Effector memory CD4-positive, alpha-beta T cell (primary cell): ENCODE data around the gene TRHDE.

Experiments
- DNase-seq, 3 donors: peaks; one replicate each; pipeline ENCODE4 v3.0.0-alpha.2; 2020
- H3K27ac ChIP-seq: 2 replicates; pipeline ENCODE4 v1.7.0; 2013; ENCODE audit warnings: mild to moderate bottlenecking, low read length, moderate library complexity; ENCODE audit not compliant: insufficient read depth, poor library complexity, severe bottlenecking
- H3K27me3 ChIP-seq: replicated peaks from 2 replicates; pipeline ENCODE4 v1.7.0; 2013; ENCODE audit warnings: mild to moderate bottlenecking, low read length; ENCODE audit not compliant: insufficient read depth, control insufficient read depth, poor library complexity, severe bottlenecking
- H3K36me3 ChIP-seq: 2 replicates; pipeline ENCODE4 v1.7.0; 2013; ENCODE audit warnings: mild to moderate bottlenecking, low read length, moderate library complexity; ENCODE audit not compliant: control insufficient read depth, insufficient read depth
- H3K4me1 ChIP-seq: 2 replicates; pipeline ENCODE4 v1.7.0; 2013; ENCODE audit warnings: low read length, mild to moderate bottlenecking; ENCODE audit not compliant: control insufficient read depth, insufficient read depth, poor library complexity, severe bottlenecking
- H3K4me3 ChIP-seq: 2 replicates; pipeline ENCODE4 v1.7.0; 2013; ENCODE audit warnings: low read length, low read depth, mild to moderate bottlenecking; ENCODE audit not compliant: insufficient read depth, poor library complexity, severe bottlenecking
- H3K9me3 ChIP-seq: 2 replicates; pipeline ENCODE4 v1.7.0; 2013; ENCODE audit warnings: mild to moderate bottlenecking, low read length, moderate library complexity; ENCODE audit not compliant: control insufficient read depth

TRHDE gene

DNA sequence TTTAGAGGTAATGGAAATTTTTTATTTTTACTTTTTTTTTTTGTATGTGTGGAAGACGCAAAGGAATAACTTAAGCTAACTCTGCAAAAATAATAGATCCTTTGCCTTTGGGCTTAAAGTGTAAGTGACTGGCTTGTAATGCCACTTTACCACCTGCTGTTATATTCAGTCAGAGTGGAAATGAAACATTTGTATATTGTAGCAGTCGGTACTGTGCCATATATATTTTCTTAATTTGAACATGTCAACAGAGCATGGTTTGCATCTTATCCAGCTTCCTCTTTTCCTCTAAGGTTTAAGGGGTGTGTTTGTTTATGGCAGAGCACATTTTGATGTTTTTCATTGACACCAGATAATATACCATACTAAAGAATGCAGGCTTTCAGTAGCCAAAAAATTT is 176.6 kb downstream of the TRHDE start:
- Histone ChIP-seq H3K27me3 (no peaks in the 10 kb centered on the region), H3K9me3 (no peaks in the 10 kb centered on the region), H3K4me1 (no peaks in the 10 kb centered on the region), H3K27ac (no peak overlapping the region), H3K36me3 (no peaks in the 10 kb centered on the region), H3K4me3 (no peak overlapping the region)
- no peak for DNase-seq

DNA sequence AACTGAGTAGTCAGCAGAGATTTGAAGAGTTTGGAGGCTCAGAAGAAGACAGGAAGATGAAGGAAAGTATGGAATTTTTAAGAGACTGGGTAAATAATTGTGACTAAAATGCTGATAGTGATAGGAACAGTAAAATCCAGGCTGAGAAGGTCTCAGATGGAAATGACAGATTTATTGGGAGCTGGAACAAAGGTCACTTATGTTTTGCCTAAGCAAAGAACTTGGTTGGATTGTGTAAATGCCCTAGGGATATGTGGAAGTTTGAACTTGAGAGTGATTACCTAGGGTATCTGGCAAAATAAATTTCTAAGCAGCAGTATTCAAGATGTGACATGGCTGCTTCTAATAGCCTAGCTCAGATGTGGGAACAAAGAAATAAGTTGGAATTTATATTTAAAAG is 180.9 kb downstream of the TRHDE start:
- no peak overlapping the region for H3K4me3 ChIP-seq

DNA sequence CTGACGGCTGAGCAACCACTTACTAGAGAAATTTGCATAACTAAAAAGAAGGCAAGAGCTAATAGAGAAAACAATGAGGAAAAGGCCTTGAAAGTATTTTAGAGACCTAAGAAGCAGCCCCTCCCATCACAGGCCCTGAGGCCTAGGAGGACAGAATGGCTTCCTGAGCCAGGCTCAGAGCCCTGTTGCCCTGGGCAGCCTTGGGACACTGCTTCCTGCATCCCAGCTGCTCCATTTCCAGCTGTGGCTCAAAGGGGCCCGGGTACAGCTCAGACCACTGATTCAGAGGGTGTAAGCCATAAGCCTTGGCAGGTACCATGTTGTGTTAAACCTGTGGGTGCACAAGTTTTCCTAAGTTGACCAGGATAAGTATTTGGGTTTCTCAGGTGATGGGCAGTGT is 181.4 kb downstream of the TRHDE start:
- Histone ChIP-seq H3K36me3 (no peaks in the 10 kb centered on the region), H3K9me3 (no peaks in the 10 kb centered on the region), H3K27ac (no peak overlapping the region), H3K4me3 (no peak overlapping the region), H3K4me1 (no peaks in the 10 kb centered on the region), H3K27me3 (no peaks in the 10 kb centered on the region)
- DNase-seq, result no peak

More for the DNA sequence above, 180.9 kb downstream of the TRHDE start:
- H3K36me3 ChIP-seq, result no peaks in the 10 kb centered on the region
- DNase-seq, result no peak
- H3K9me3 ChIP-seq, result no peaks in the 10 kb centered on the region
- no peak overlapping the region for H3K27ac ChIP-seq
- no peaks in the 10 kb centered on the region for H3K27me3 ChIP-seq
- no peaks in the 10 kb centered on the region for H3K4me1 ChIP-seq

DNA sequence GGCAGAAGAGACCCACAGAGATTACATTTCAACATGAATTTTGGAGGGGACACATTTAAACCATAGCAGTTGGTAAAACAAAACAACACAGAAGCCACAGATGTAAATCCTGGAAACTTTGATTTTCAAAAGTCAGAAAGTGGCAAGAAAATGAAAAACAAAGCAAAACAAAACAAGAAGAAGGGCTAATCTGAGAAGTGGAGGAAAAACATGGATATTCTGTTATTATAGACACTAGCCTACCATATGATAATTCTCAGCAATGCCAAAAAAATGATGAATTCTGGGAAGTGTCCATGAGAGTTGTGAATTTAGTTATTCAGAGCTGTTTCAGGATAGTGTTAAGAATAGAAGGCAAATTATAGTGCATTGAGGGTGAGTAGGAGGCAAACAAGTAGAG is 192.3 kb downstream of the TRHDE start:
- H3K4me1 ChIP-seq, result no peaks in the 10 kb centered on the region
- DNase-seq, result no peak
- H3K27ac ChIP-seq, result no peak overlapping the region
- H3K9me3 ChIP-seq, result no peaks in the 10 kb centered on the region
- H3K27me3 ChIP-seq, result no peaks in the 10 kb centered on the region
- no peaks in the 10 kb centered on the region for H3K36me3 ChIP-seq
- no peak overlapping the region for H3K4me3 ChIP-seq

DNA sequence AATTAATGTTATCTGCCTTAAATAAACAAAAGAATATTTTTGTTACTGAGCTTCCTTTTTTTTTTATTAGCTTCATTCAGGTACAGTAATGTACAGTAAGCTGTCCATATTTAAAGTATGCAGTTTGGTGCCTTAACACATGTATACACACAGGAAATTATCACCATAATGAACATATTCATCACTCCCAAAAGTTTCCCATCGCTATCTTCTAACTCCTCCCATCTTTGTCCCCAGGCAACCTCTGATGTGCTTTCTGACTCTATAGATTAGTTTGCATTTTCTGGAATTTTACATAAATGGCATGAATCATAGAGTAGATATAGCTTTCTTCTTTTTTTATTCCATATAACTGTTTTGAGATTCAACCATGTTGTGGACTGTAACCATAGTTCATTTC is 193.0 kb downstream of the TRHDE start:
- no peaks in the 10 kb centered on the region for H3K27me3 ChIP-seq
- no peaks in the 10 kb centered on the region for H3K36me3 ChIP-seq
- no peaks in the 10 kb centered on the region for H3K9me3 ChIP-seq
- no peak for DNase-seq
- no peak overlapping the region for H3K4me3 ChIP-seq
- H3K4me1 ChIP-seq, result no peaks in the 10 kb centered on the region
- no peak overlapping the region for H3K27ac ChIP-seq

DNA sequence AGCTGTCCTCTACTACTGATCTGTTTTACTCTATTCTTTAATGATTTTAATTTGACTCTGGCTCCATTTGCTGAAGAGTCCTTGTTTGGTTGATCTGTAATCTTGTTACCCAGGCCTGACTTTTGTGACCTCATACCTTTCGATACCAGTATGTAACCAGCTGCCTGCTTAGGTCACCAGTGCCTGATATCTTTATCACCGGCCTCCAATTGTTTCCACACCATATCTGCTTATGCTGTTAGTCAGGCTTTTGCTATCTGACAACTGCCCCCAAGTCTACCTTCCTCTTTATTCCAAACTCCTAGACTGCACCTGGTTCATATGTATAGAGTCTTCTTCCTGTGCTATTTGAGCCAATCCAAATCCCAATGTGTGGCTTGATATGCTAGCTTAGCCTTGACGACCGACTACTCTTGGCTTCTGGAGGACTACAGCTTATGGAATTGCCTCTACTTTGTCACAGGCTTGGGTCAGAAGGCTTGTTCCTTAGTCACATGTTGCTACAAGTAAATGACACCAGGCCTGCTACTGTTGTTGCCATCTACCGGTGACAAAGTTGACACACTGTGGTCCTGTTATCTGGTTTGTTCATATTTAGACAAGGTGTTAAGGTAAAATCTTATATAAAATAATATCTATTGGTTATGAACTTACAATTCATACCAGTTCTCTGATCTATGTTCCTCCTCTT is 193.9 kb downstream of the TRHDE start:
- Histone ChIP-seq H3K27me3 (no peaks in the 10 kb centered on the region), H3K27ac (no peak overlapping the region), H3K36me3 (no peaks in the 10 kb centered on the region), H3K9me3 (no peaks in the 10 kb centered on the region), H3K4me3 (no peak overlapping the region), H3K4me1 (no peaks in the 10 kb centered on the region)
- DNase-seq, result no peak

DNA sequence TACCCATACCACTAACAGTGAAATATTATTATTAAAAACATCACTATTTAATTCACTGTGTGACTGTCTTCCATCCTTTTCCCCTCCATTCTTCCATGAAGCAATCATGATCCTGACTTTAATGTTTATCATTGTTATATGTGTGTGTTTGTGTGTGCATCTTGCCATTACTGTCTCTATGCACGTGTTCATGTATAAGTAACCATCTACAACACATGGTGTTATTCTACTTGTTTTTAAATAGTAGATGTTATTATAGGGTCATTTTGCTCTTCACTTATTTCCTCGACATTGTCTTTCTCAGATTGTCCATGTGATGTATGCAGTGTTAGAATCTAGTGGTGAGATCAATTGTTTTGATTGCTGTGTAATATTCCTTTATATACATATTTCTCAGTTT is 195.8 kb downstream of the TRHDE start:
- Histone ChIP-seq H3K27me3 (no peaks in the 10 kb centered on the region), H3K27ac (no peak overlapping the region)

DNA sequence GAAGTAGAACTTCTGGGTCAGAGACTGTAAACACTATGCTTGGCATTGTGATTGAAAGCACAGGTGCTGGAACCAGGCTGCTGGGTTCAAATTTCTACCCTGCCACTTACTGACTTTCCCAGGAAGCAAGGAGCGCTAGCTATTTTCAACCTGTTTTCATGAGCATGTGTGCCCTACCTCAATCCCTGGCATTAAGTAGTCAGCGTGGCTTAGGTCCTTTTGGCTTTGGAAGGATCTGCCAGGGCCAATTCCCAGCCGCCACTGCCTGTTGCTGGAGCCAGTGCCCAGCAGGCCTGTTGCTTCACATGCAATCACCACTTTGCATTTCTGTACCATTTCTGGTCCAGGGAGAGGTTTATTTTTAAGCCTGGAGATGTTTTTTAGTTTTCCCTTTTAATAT is 196.3 kb downstream of the TRHDE start:
- H3K36me3 ChIP-seq, result no peaks in the 10 kb centered on the region
- H3K27ac ChIP-seq, result no peak overlapping the region
- DNase-seq, result no peak
- no peaks in the 10 kb centered on the region for H3K4me1 ChIP-seq
- H3K9me3 ChIP-seq, result no peaks in the 10 kb centered on the region
- no peak overlapping the region for H3K4me3 ChIP-seq
- no peaks in the 10 kb centered on the region for H3K27me3 ChIP-seq

More for the DNA sequence above, 195.8 kb downstream of the TRHDE start:
- no peak for DNase-seq
- no peak overlapping the region for H3K4me3 ChIP-seq
- H3K4me1 ChIP-seq, result no peaks in the 10 kb centered on the region
- H3K9me3 ChIP-seq, result no peaks in the 10 kb centered on the region
- H3K36me3 ChIP-seq, result no peaks in the 10 kb centered on the region

DNA sequence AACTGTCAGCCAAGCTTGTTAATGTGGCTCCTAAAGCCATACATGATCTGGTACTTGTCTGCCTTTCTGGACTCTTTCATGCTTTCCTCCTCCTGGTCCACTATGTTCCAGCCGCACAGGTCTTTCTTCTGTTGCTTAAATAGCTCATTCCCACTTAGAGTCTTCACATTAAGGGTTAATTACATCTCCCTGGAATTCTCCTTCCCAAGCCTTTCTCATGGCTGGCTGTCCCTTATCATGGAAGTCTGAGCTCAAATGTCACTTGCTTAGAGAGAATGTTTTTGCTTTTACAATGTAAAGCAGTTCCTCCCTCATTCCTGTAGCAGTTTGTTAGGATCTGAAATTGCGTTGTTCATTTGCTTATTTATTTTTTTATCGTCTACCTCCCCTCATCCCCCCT is 199.6 kb downstream of the TRHDE start:
- no peaks in the 10 kb centered on the region for H3K9me3 ChIP-seq

DNA sequence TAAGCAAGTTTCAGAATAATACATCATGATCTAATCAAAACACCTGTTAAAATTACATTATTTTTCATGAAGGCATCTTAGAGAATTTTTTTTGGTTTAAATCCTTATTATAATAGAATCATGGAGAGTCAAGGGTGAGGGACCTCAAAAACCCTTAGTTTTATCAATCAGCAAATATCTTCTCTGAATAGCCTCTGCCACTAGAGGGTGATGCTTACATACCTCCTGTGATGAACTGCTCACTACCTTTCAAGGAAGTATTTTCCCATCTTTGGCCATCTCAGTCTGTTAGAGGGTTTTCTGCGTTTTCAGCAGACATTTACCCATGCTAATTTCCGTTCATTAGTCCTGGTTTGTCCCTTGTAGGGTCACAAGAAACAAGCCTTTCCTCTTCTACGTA is 200.2 kb downstream of the TRHDE start:
- Histone ChIP-seq H3K9me3 (no peaks in the 10 kb centered on the region), H3K4me1 (no peaks in the 10 kb centered on the region), H3K27me3 (no peaks in the 10 kb centered on the region), H3K27ac (no peak overlapping the region), H3K4me3 (no peak overlapping the region), H3K36me3 (no peaks in the 10 kb centered on the region)
- no peak for DNase-seq

More for the DNA sequence above, 199.6 kb downstream of the TRHDE start:
- H3K36me3 ChIP-seq, result no peaks in the 10 kb centered on the region
- H3K27ac ChIP-seq, result no peak overlapping the region
- H3K4me1 ChIP-seq, result no peaks in the 10 kb centered on the region
- no peak for DNase-seq
- H3K27me3 ChIP-seq, result no peaks in the 10 kb centered on the region
- H3K4me3 ChIP-seq, result no peak overlapping the region
